Spleen (tissue), 11 donors: ENCODE results near the gene GTF3C6. TPM values are rescaled to one million over a fixed set of nuclear protein-coding genes. Genes with fewer than 3 reads are reported as not detected.
"Not testable (repeated sequence)": the region's sequence is repeated elsewhere in the genome, so short reads cannot be mapped to it uniquely, and the experiment has no call there.

Experiments used
- DNase-seq: peaks from one replicate; pipeline ENCODE4 v3.0.0-alpha.2; 2020
- H3K27ac ChIP-seq, 8 donors: fragments of 200-600 bp; sonication (generic) in 7 of 8; 1 replicate in 4 of 8; 2 replicates in 4 of 8; pipeline versions ENCODE4 v1.5.0 to v1.8.0; 2016 to 2021; ENCODE audit warnings: inconsistent platforms in 4 of 8, mild to moderate bottlenecking in 4 of 8, moderate library complexity in 1 of 8
- H3K27me3 ChIP-seq, 7 donors: fragments of 200-600 bp; sonication (generic) in 6 of 7; replicated peaks in 1 of 7; 1 replicate in 4 of 7; 2 replicates in 3 of 7; pipeline versions ENCODE4 v1.5.0 to v1.8.0; 2016 to 2021; ENCODE audit warnings: inconsistent platforms in 3 of 7, mild to moderate bottlenecking in 1 of 7
- H3K36me3 ChIP-seq, 6 donors: fragments of 200-600 bp; sonication (generic) in 5 of 6; 1 replicate in 4 of 6; 2 replicates in 2 of 6; pipeline versions ENCODE4 v1.5.0 to v1.8.0; 2016 to 2021; ENCODE audit warnings: inconsistent platforms in 2 of 6
- H3K4me1 ChIP-seq, 6 donors: fragments of 200-600 bp; sonication (generic) in 5 of 6; 1 replicate in 3 of 6; 2 replicates in 3 of 6; pipeline versions ENCODE4 v1.5.0 to v1.8.0; 2016 to 2021; ENCODE audit warnings: inconsistent platforms in 3 of 6
- H3K4me3 ChIP-seq, 8 donors: fragments of 200-600 bp; sonication (generic) in 7 of 8; 1 replicate in 4 of 8; 2 replicates in 4 of 8; pipeline versions ENCODE4 v1.5.0 to v1.8.0; 2016 to 2021; ENCODE audit warnings: inconsistent platforms in 4 of 8, mild to moderate bottlenecking in 4 of 8, moderate library complexity in 2 of 8
- H3K9me3 ChIP-seq, 8 donors: fragments of 200-600 bp; sonication (generic) in 7 of 8; 1 replicate in 4 of 8; 2 replicates in 4 of 8; pipeline versions ENCODE4 v1.5.0 to v1.8.0; 2016 to 2021; ENCODE audit warnings: inconsistent platforms in 4 of 8
- CTCF ChIP-seq, 11 experiments: fragments of 200-600 bp in 7 of 11; fragments of 450-650 bp in 4 of 11; sonication (generic) in 4 of 11; IDR thresholded peaks in 8 of 11; conservative IDR thresholded peaks in 3 of 11; 1 replicate in 7 of 11; 2 replicates in 4 of 11; pipeline versions ENCODE4 v1.4.0 to v1.8.0; 2016 to 2021; ENCODE audit warnings: antibody characterized with exemption in 11 of 11, inconsistent platforms in 4 of 11, mild to moderate bottlenecking in 1 of 11
- POLR2A ChIP-seq, 3 donors: fragments of 450-650 bp; IDR thresholded peaks; one replicate each; pipeline ENCODE4 v1.5.1; 2017; ENCODE audit warnings: antibody characterized with exemption in 3 of 3, mild to moderate bottlenecking in 1 of 3
- POLR2AphosphoS5 ChIP-seq, 3 donors: sonication (generic); formaldehyde crosslinking; IDR thresholded peaks; one replicate each; pipeline ENCODE4 v1.5.1; 2017; ENCODE audit warnings: antibody characterized with exemption in 3 of 3
- WGBS, 5 donors: extraction: QIAGEN DNeasy Blood & Tissue Kit in 3 of 5; methylation state at CpG; one replicate each; pipeline versions ENCODE4 v1.1.5 to v1.1.7; 2013 to 2018; 5-methylcytosine and 5-hydroxymethylcytosine counted together
- intact Hi-C: fragments of 100-400 bp; cut with DNase I; formaldehyde crosslinking; loops from one replicate; pipeline ENCODE4 v1.15.0; 2023; ENCODE audit warnings: low total_unique reads
- polyA plus RNA-seq, 3 donors: library from polyadenylated mRNA; stranded (reverse); fragments of 200-250 nt; gene quantifications; one replicate each; pipeline ENCODE4 v1.2.1, GENCODE V29; 2013
- total RNA-seq, 7 donors: library from RNA; depleted of rRNA in 3 of 7; stranded (reverse); fragments of >200 nt in 3 of 7; fragmentation: NEBNext Ultra II Directional in 4 of 7; extraction: Animal tissue kit (Norgen Biotek cat#: 25700) in 4 of 7; gene quantifications; one replicate each; pipeline versions ENCODE4 v1.1.0 to v1.2.1, GENCODE V29; 2016 to 2021
- donor health status: healthy with polysubstance abuse.
- donor health status: DM: no; HTN: no; CAD: no; lungs with moderate emphysema.
- donor health status: DM: no; HTN: no; CAD: no.
- donor health status: Bipolar disorder and iron deficiency.
- donor health status: healthy.
- donor health status: DM: no; HTN: no; CAD: no.
- donor health status: DM: yes; HTN: yes; CAD: no.

GTF3C6 gene
- total and polyA plus RNA-seq, 10 donors = 27.7 to 61.5 (median 46.4) TPM

GRCh38 chr6:111013144-111013915 is 54.8 kb downstream of the GTF3C6 start:
- intact Hi-C loops = no loop called here
- Histone ChIP-seq H3K27me3 (no peaks in the 10 kb centered on the region), H3K36me3 (peaks cover 0 to 97% (median 58%) of the 10 kb centered on the region in 6 donors), H3K27ac (no peak overlapping the region), H3K9me3 (no peaks in the 10 kb centered on the region), H3K4me1 (no peaks in the 10 kb centered on the region), H3K4me3 (no peak overlapping the region)
- no peak for DNase-seq
- WGBS, 5 donors = 85 to 97% (median 95%) methylated on average over 4 of the region's 4 CpGs
- no peak for TF ChIP-seq POLR2A (IDR thresholded peaks at IDR 0.05)
- TF ChIP-seq CTCF (IDR thresholded peaks at IDR 0.05 in 8 of 11, conservative IDR thresholded peaks at IDR 0.05 in 3 of 11) = no peak
- no peak for TF ChIP-seq POLR2AphosphoS5 (IDR thresholded peaks at IDR 0.05)

GRCh38 chr6:111015389-111016124 is 57.1 kb downstream of the GTF3C6 start:
- H3K4me3 ChIP-seq = no peak overlapping the region
- TF ChIP-seq POLR2A (IDR thresholded peaks at IDR 0.05) = no peak
- TF ChIP-seq POLR2AphosphoS5 (IDR thresholded peaks at IDR 0.05) = no peak
- no peak for TF ChIP-seq CTCF (IDR thresholded peaks at IDR 0.05 in 8 of 11, conservative IDR thresholded peaks at IDR 0.05 in 3 of 11)
- no peak for DNase-seq
- 95 to 97% (median 96%) methylated on average over 3 of the region's 3 CpGs for WGBS, 5 donors
- intact Hi-C loops = no loop called here
- no peak overlapping the region for H3K27ac ChIP-seq
- peaks cover 0 to 97% (median 47%) of the 10 kb centered on the region in 6 donors for H3K36me3 ChIP-seq
- H3K9me3 ChIP-seq = no peaks in the 10 kb centered on the region
- no peaks in the 10 kb centered on the region for H3K4me1 ChIP-seq
- no peaks in the 10 kb centered on the region for H3K27me3 ChIP-seq

- H3K27me3 ChIP-seq, H3K27ac ChIP-seq, DNase-seq, H3K9me3 ChIP-seq, H3K4me3 ChIP-seq, H3K4me1 ChIP-seq, intact Hi-C loops: not testable (repeated sequence)
- peaks cover 0 to 93% (median 36%) of the 10 kb centered on the region in 6 donors for H3K36me3 ChIP-seq
- 97 to 100% (median 99%) methylated on average over 8 to 36 of the region's 37 CpGs; no CpG with 5 or more reads in 1 of the 5 donors for WGBS, 5 donors
Measured at GRCh38 chr6:111017241-111017640, 58.7 kb downstream of the GTF3C6 start.

Other genes starting within 250 kb of the GTF3C6 start
- gene CDK19, start 143.2 kb upstream of the GTF3C6 start, total RNA-seq = 10 to 100 TPM; 19.0 to 29.8 (median 24.2) TPM
- 1 to 10 TPM; 7.9 to 9.3 (median 8.4) TPM for gene CDK19, start 143.2 kb upstream of the GTF3C6 start, polyA plus RNA-seq
- gene AMD1, start 83.9 kb upstream of the GTF3C6 start, total RNA-seq = 100 to 1,000 TPM in 1 of 7 donors, 10 to 100 TPM in 6; 44.8 to 102 (median 64.0) TPM
- 10 to 100 TPM; 20.7 to 44.9 (median 31.4) TPM for gene AMD1, start 83.9 kb upstream of the GTF3C6 start, polyA plus RNA-seq
- gene RPF2, start 23.3 kb downstream of the GTF3C6 start, total RNA-seq = 10 to 100 TPM; 16.2 to 21.8 (median 17.5) TPM
- 10 to 100 TPM; 16.3 to 21.9 (median 17.7) TPM for gene RPF2, start 23.3 kb downstream of the GTF3C6 start, polyA plus RNA-seq
- 10 to 100 TPM in 2 of 7 donors, 1 to 10 TPM in 5; 4.9 to 19.9 (median 6.9) TPM for gene SLC16A10, start 128.8 kb downstream of the GTF3C6 start, total RNA-seq
- 1 to 10 TPM in 1 of 3 donors, under 1 TPM in 2; 0.24 to 1.3 (median 0.46) TPM for gene SLC16A10, start 128.8 kb downstream of the GTF3C6 start, polyA plus RNA-seq